ENCODE results near the gene FAM168B. TPM values are rescaled to one million over a fixed set of nuclear protein-coding genes. Genes with fewer than 3 reads are reported as not detected.

The FAM168B gene
- total RNA-seq, 4 donors from 2014 or later: 147 to 172 (median 157) TPM

DNA sequence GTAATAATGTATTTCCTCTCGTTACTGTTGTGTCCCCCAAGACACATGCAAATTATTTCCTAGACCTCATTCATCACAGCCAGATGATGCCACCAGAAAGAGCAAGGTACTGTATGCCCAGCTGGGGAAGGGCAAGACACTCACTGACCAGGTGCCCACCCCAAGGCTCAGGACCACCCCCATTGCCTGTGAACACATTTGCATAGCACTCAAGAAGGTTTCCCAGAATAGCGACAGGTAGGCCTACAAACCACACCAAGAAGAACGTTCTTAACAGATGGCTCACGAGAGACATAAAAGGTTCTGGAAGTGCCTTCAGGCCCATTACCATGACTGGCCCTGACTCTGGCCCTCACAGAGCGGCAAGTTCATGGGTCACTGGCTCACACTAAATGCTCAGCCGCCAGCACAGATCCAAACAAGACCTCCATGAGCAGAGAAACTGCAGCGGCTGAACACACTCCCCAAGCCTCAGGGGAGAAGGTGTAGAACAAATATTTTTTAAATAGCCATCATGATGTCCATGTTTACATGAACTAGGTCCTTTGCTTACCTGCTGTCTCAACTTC, 44.0 kb downstream of the FAM168B start:
- H3K4me1 ChIP-seq: peaks cover 25% of the 10 kb centered on the region in 2 donors
- DNase-seq: no peak
- H3K27me3 ChIP-seq: no peaks in the 10 kb centered on the region
- in situ Hi-C loops (cut with MboI; ENCODE audit: low sequenced_read_pairs in 4 of 4): no loop called here
- peak overlapping the region in 1 of 4 donors; percentile 68 for H3K27ac ChIP-seq
- H3K4me3 ChIP-seq: no peak overlapping the region
- intact Hi-C loops (cut with DNase I; ENCODE audit: low total_unique reads): no loop called here
- ATAC-seq: no peak
- TF ChIP-seq POLR2A (IDR thresholded peaks at IDR 0.05): no peak
- TF ChIP-seq, protein P1, sequence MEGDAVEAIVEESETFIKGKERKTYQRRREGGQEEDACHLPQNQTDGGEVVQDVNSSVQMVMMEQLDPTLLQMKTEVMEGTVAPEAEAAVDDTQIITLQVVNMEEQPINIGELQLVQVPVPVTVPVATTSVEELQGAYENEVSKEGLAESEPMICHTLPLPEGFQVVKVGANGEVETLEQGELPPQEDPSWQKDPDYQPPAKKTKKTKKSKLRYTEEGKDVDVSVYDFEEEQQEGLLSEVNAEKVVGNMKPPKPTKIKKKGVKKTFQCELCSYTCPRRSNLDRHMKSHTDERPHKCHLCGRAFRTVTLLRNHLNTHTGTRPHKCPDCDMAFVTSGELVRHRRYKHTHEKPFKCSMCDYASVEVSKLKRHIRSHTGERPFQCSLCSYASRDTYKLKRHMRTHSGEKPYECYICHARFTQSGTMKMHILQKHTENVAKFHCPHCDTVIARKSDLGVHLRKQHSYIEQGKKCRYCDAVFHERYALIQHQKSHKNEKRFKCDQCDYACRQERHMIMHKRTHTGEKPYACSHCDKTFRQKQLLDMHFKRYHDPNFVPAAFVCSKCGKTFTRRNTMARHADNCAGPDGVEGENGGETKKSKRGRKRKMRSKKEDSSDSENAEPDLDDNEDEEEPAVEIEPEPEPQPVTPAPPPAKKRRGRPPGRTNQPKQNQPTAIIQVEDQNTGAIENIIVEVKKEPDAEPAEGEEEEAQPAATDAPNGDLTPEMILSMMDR (IDR thresholded peaks at IDR 0.05 in 4 of 5, conservative IDR thresholded peaks at IDR 0.05 in 1 of 5): no peak
- H3K9me3 ChIP-seq: no peaks in the 10 kb centered on the region
- peaks cover 0 to 45% of the 10 kb centered on the region in 2 donors for H3K36me3 ChIP-seq

DNA sequence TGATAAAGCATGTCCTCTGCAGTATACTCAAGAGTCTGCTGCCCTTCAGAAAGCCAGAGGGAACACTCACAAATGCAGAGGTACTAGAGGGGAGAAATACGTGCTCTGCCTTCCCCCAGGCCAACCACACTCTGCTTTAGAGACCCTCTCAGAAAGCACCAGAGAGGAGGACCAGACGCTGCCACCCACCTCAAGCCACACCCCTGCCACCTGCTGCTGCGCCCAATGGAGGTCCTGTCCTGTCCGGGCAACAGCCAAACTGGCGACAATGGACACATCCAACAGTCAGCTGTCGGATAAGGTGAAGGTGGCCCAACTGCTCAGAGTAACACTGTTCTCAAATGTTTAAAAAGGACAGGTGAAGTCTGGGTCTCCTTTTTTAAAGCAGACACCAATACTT, 44.6 kb downstream of the FAM168B start:
- Histone ChIP-seq H3K9me3 (no peaks in the 10 kb centered on the region), H3K4me3 (no peak overlapping the region), H3K27me3 (no peaks in the 10 kb centered on the region), H3K36me3 (peaks cover 0 to 43% of the 10 kb centered on the region in 2 donors), H3K4me1 (peaks cover 25% of the 10 kb centered on the region in 2 donors), H3K27ac (peak overlapping the region in 2 of 4 donors; percentile 27 to 68)
- intact Hi-C loops (cut with DNase I; ENCODE audit: low total_unique reads) (no loop called here), in situ Hi-C loops (cut with MboI; ENCODE audit: low sequenced_read_pairs in 4 of 4) (no loop called here)
- ATAC-seq: no peak
- peak in 1 of 2 donors; percentile 23 for DNase-seq
- TF ChIP-seq POLR2A (IDR thresholded peaks at IDR 0.05): no peak
- TF ChIP-seq, protein P1 (IDR thresholded peaks at IDR 0.05 in 4 of 5, conservative IDR thresholded peaks at IDR 0.05 in 1 of 5): no peak

DNA sequence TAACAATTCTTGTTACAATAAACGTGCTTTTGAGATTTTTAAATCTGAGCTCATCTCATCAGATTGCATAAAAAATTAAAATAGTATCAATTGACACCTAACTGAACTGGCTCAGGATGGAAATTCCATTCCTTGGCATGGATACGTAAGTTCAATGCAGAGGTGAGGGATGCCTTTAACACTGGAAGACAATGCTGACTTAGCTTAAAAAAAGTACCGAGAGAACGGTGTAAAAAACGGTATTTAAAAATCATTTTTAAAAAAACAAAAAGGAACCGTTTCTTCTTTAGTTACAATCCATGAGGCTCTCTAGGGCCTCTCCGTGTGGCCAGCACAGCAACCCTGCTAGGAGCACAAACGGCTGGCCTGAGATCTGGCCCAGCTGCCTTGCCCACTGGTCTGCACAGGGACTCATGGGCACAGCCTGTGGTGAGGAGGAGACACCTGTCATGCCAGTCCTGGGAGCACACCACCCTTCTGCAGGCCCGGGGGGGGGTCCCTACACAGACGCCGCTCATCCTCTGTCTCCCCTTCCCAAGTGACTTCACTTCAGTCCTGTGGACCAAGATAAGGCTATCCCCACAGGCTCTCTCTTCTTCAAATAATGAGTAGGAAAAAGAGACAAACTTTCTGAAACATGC, 45.2 kb downstream of the FAM168B start:
- DNase-seq (peak in 1 of 2 donors; percentile 44), ATAC-seq (peak in 1 of 2 donors; percentile 30)
- H3K27ac ChIP-seq: peak overlapping the region in 2 of 4 donors; percentile 27 to 68
- TF ChIP-seq, protein P1 (IDR thresholded peaks at IDR 0.05 in 4 of 5, conservative IDR thresholded peaks at IDR 0.05 in 1 of 5): no peak
- TF ChIP-seq POLR2A (IDR thresholded peaks at IDR 0.05): no peak
- peaks cover 0 to 39% of the 10 kb centered on the region in 2 donors for H3K36me3 ChIP-seq
- in situ Hi-C loops (cut with MboI; ENCODE audit: low sequenced_read_pairs in 4 of 4): no loop called here
- no peak overlapping the region for H3K4me3 ChIP-seq
- H3K9me3 ChIP-seq: no peaks in the 10 kb centered on the region
- intact Hi-C loops (cut with DNase I; ENCODE audit: low total_unique reads): no loop called here
- H3K27me3 ChIP-seq: no peaks in the 10 kb centered on the region
- H3K4me1 ChIP-seq: peaks cover 25% of the 10 kb centered on the region in 2 donors

DNA sequence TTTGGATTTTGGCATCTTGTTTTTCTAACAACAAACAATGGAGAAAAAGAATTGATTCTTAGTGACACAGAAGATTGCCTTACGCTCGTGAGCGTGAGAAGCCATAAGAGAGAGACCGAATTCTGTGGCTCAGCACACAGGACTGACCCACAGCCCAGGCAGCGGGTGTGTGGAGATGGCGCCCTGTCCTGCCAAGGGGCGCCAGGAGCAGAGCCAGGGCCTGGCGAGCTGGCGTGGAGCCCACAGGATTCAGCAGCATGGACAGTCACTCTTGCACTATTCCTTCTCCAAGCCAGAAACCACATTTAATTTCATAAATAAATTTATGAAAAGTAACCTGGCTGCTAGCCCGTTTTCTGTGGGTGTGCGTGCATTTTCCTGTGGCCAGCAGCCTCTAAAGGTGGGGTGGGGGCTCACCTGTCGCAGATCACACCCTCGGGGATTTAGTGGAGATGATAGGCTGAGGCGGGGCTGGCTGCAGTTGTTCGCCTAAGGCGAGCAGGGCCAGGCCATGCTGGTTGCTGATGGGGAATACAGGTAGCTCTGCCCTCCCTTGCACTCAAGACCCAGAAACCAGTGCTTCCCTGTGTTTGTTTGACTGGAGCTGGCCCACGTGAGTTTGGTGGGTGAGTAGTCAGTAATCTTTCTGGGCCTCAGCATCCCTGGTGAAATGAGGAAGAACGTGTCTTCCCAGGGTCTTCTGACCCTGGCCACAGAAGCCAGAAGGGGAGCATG, 46.2 kb downstream of the FAM168B start:
- TF ChIP-seq, protein P1 (IDR thresholded peaks at IDR 0.05 in 4 of 5, conservative IDR thresholded peaks at IDR 0.05 in 1 of 5): no peak
- TF ChIP-seq POLR2A (IDR thresholded peaks at IDR 0.05): no peak
- ATAC-seq (peak in 1 of 2 donors; percentile 47), DNase-seq (peak in 1 of 2 donors; percentile 41)
- Histone ChIP-seq H3K27ac (peak overlapping the region in 3 of 4 donors; percentile 55 to 68 (median 63)), H3K27me3 (no peaks in the 10 kb centered on the region), H3K4me1 (peaks cover 25% of the 10 kb centered on the region in 2 donors), H3K4me3 (no peak overlapping the region), H3K9me3 (no peaks in the 10 kb centered on the region), H3K36me3 (peaks cover 0 to 30% of the 10 kb centered on the region in 2 donors)
- intact Hi-C loops (cut with DNase I; ENCODE audit: low total_unique reads): no loop called here
- in situ Hi-C loops (cut with MboI; ENCODE audit: low sequenced_read_pairs in 4 of 4): no loop called here

All from gastrocnemius medialis (tissue), 4 donors.